Purkinje cell (primary cell): Measurements from ENCODE around the gene GCSAML. TPM values are rescaled to one million over a fixed set of nuclear protein-coding genes. Genes with fewer than 3 reads are reported as not detected.

Experiments used
- polyA plus RNA-seq: library from polyadenylated mRNA; unstranded; fragments of >200 nt; fragmentation: Nextera tagmentation; gene quantifications from 2 replicates; pipeline ENCODE4 v1.2.1, GENCODE V29; 2014

The GCSAML gene
- polyA plus RNA-seq, result 0.06 and 1.9 TPM in 2 replicates

DNA sequence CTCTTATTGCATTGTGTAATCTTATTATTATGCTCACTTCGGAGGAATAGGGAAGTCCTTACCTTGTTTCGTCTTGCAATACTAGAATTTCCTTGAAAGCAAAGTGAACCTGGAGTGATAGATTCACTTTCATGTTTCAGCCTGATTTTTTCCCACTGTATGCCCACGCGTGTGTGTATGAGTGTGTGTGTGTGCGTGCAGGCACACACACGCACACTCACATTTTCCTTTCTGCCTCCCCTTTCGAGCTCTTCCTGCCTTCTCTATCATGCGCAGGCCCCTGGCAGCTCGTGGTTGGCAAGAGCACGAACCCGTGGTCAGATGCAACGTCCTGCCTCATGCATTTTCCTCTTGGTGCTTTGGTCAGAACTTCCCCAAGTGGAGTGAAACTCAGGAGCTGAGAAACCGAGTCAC, at the start of gene GCSAML:
Gene GCSAML, plus strand, starts transcription at position 366 of the 414 bp plus-strand sequence. CDS start 58 bp downstream, outside the sequence.

DNA sequence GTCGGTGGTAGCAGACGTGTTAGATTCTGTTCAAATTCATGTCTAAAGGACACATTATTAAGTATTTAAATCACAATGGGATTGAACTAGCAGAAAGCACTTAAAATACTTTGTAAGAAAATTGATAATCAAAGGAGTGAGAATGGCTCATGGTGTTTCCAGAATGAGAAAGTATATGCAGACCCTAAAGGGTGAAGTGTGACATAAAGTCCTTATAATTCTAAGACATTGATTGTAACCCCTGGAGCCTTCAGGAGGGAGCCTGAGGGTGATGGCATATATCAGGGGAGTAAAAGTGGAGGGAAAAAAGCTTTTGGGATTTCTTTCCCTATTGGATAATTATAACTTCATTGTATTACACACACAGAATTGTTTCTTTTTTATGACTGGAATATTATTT, 12.6 kb upstream of the GCSAML start, which contains the start of gene OR2C3:
Gene OR2C3, minus strand, starts transcription at position 101 of the 400 bp plus-strand sequence. CDS start 3,929 bp downstream, outside the sequence.

GRCh38 chr1:247588060-247588459, 39.1 kb downstream of the GCSAML start, which contains the start of gene OR2G2:
OR2G2 (plus strand) TSS chr1:247588360; CDS start chr1:247588360, 0 bp downstream.

GRCh38 chr1:247605286-247605685, 56.4 kb downstream of the GCSAML start, which contains the start of gene OR2G3:
OR2G3 (plus strand) TSS chr1:247605586; CDS start chr1:247605586, 0 bp downstream.

Other genes with a start within 250 kb of the GCSAML start
- gene ZNF496, start 217.3 kb upstream of the GCSAML start, polyA plus RNA-seq, result 1.7 and 1.8 TPM in 2 replicates
- 6.0 and 12.5 TPM in 2 replicates for gene NLRP3, start 133.0 kb upstream of the GCSAML start, polyA plus RNA-seq
- gene OR2B11, start 91.0 kb upstream of the GCSAML start, polyA plus RNA-seq, result 0.43 TPM in 1 of 2 replicates, not detected in the other
- 0.11 TPM in 1 of 2 replicates, not detected in the other for gene OR2C3, start 12.7 kb upstream of the GCSAML start, polyA plus RNA-seq
- not detected in 2 replicates for gene OR2G2, start 39.2 kb downstream of the GCSAML start, polyA plus RNA-seq
- gene OR2G3, start 56.5 kb downstream of the GCSAML start, polyA plus RNA-seq, result not detected in 2 replicates
- not detected in 2 replicates for gene OR13G1, start 130.6 kb downstream of the GCSAML start, polyA plus RNA-seq
- gene OR6F1, start 167.5 kb downstream of the GCSAML start, polyA plus RNA-seq, result not detected in 2 replicates
- not detected in 2 replicates for gene OR14K1, start 189.5 kb downstream of the GCSAML start, polyA plus RNA-seq
- not detected in 2 replicates for gene OR14A2, start 199.0 kb downstream of the GCSAML start, polyA plus RNA-seq
- not detected in 2 replicates for gene OR1C1, start 211.4 kb downstream of the GCSAML start, polyA plus RNA-seq